T47D (cell line): ENCODE measurements around the gene RARA.
A peak's percentile ranks its signal among the peaks of the same experiment; 100 is the strongest.

Source experiments
- DNase-seq, 2 experiments: peaks; one replicate each; pipeline versions ENCODE4 v3.0.0 to v3.0.0-alpha.2; 2011 to 2012; ENCODE audit warnings: low read depth in 1 of 2, low spot score in 1 of 2
- JUND ChIP-seq: IDR thresholded peaks from 2 replicates; pipeline ENCODE4 v1.6.1; 2012; ENCODE audit warnings: low read depth
- in situ Hi-C: cut with HindIII; loops from 2 replicates; pipeline ENCODE4 v1.10.0; 2016; ENCODE audit warnings: low sequenced_read_pairs, low pct_unique_long_range_greater_than_20kb

Gene RARA

DNA sequence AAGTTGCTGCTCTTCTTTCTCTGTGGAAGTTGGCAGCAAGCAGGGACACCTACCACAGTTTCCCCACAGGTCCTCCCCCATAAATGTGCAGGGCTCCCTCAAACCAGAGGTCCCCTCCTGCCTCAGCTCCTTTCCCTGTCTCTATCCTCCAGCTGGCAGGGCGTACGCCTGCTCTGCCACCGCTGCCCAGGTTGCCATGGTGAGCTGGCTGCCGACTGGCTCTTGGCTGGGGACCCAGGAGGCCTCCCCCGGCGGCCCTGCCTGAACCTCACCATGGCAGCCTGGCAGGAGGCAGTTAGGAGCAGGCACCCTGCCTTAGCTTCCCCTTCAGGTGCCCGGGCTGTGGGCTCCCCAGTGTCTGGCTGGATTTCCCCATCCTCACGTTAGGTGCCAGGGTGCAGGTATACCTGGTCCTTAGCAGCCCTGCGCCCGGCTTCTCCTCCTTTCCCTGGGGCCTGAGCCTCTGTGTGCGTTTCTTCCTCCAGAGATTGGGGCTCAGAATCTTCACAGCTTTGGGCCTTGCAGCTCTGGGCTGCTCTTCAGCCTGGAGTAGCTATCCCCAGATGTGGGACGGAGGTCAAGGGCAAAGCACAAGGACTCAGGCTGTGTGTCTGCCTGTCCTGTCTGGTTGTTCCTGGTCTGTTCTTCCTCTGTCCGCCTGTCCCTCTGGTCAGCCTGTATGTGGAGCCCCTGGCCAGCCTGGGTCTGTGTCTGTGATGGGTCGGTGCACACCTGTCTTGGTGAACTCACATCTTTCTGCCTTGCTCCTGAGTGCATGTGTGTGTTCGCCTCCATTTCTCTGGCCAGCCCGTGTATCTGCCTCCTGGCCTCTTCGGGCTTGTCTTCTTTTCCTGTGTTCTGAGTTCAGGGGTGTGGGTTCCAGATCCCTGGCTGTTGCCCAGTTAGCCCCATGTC lies 39.8 kb downstream of the RARA start:
- in situ Hi-C loops: no loop called here
- no peak for DNase-seq
- no peak for TF ChIP-seq JUND

DNA sequence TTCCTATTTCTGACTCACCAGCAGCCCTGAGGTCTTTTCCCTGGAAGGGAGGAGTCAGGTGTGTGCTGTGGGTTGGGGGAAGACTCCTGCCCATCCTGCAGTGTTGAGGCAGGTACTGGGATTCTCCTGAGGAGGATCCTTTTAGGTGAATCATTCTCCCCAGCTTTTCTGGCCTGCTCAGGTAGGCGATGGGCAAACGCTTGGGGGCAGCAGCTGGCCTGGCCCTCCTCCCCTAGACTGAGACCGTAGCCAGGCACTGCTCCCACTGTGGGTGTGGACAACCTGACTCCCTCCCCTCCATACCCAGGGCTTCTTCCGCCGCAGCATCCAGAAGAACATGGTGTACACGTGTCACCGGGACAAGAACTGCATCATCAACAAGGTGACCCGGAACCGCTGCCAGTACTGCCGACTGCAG lies 40.5 kb downstream of the RARA start:
- no peak for DNase-seq
- no peak for TF ChIP-seq JUND
- in situ Hi-C loops: no loop called here

DNA sequence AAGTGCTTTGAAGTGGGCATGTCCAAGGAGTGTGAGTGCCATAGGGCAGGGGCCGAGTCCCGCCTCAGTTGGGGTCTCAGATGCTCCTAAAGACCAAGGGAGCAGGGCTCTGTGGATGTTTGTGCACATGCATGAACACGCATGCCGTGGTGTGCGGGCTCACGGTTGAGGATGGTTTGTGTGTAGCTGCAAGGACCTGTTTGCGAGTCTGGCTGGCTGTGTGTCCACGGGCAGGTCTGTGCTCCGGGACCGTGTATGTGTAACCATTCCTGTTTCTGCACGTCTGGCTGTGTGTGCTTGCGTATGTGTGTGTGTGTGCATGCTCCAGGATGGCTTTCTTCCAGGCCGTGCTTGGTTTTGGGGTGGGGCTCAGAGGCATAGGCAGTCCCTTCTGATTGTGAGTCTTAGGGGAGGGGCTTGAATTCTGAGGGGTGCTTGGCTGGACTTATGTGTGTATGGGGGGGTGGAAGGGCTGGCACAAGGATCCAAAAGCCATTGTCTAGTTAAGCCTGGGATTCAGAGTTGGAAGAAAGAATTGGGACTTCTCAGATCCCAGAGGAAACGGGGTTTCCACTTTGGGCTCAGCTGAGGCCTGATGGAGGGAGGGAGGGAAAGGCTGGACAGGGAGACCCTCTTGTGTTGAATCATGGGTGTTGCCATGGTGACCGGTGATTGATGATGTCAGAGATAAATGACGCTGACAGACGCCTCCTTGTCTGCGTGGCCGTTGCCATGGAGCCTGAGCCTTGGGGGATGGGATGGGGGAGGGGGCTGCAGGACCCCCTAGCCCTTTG lies 41.1 kb downstream of the RARA start:
- no peak for DNase-seq
- no peak for TF ChIP-seq JUND
- in situ Hi-C loops: no loop called here

DNA sequence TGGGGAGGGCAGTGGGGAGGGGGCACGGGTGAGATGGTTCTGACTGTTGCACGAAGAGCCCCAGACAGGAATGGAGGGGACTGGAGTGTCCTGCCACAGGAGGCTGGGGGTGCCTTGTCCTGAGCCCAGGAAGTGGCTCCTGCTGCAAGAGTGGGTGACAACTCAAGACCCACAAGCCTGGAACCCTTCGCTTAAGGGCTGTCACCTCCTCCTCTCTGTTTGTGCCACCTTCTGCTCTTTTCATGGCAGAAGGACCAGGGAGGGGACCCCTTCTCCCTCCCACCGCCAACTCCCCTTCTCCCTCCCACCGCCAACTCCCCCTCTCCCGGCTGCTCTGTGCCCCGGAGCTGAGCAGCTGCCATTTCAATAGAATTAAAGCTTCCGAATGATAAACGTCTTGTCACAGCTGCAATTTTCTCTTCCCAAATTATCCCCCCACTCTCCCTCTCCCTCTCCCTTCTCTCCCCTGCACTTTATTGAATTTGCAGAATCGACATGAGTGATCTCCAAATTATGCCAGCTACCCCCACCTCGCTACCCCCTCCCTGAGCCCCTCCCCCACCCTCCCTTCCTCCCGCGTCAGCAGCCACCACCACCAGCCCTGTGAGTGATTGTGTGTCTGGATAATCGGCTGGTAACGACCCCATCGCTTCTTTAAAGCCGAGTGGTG lies 41.8 kb downstream of the RARA start:
- no peak for TF ChIP-seq JUND
- DNase-seq: no peak
- in situ Hi-C loops: no loop called here

DNA sequence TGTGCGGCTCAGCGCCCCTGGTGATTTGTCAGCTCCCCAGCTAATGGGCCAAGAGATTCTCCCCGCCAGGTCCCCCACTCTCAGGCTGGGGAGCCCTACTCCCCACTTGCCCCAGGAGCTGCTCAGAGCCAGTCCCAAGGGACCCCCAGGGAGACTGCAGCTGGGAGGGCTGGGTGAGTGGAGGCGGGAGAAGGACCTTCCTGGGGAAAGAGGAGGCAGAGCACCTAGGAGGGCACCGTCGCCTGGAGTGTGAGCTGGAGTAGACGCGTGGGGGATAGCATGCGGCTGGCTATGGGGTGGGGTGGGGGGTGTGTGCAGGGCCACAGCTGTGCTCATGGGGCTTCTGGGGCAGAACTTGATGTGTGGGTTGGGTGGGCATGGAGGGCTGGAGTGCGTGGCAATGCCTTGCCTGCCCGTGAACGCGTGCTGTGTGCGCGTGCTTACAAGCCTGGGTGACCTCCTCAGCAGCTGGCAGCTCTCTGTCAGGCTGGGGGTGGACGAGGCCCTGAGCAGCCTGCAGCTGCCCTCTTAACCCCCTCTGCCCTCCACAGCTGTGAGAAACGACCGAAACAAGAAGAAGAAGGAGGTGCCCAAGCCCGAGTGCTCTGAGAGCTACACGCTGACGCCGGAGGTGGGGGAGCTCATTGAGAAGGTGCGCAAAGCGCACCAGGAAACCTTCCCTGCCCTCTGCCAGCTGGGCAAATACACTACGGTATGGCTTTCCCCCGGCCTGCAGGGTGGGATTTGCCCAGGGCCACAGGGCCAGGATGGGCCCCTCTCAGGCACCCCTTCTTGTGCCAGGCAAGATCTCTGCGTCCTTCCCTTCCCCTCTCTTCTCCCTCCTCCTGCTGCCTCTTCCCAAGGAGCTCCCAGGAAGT lies 42.6 kb downstream of the RARA start:
- TF ChIP-seq JUND: no peak
- no peak for DNase-seq
- in situ Hi-C loops: no loop called here

DNA sequence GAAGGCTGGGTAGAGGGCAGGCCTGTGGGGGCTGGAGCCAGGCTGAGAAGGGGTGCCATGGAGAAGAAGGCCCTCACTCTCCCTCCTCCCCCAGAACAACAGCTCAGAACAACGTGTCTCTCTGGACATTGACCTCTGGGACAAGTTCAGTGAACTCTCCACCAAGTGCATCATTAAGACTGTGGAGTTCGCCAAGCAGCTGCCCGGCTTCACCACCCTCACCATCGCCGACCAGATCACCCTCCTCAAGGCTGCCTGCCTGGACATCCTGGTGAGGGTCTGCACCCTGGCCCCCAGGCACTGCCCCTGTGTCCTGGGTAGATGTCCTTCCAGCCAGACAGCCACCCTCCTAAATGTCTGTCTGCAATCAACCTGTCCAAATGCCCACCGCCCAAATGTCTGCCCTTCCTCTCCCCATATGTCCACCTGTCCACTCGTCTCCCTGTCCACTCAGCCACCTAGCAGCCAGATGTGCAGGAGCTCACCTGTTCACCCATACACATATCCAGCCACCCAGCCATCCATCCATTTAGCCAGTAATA lies 43.3 kb downstream of the RARA start:
- DNase-seq: no peak
- TF ChIP-seq JUND: no peak
- in situ Hi-C loops: no loop called here

DNA sequence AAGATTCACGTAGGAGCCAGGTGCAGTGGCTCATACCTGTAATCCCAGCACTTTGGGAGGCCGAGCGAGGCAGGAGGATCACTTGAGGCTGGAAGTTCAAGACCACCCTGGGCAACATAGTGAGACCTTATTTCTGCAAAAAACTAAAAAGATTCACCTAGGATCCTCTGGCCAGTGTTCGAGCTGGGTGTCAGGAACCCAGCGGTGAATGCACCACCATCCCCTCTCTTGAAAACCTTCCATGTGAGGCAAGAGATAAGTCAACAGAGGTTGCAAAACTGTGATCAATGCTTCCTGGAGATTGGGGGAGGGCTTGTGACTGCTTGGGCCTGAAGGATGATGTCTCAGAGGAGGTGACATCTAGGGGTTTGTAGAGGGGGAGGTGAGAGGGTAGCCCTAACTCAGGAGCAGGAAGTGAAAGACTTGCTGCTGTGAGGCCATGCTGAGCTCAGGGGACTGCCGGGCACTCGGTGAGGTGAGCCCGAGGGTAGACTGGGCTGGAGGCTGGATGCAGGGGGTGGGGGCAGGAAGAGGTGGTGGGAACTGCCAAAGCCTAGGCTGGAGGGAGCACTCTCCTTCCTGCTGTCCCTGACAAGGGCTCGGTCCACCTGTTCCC lies 43.9 kb downstream of the RARA start:
- TF ChIP-seq JUND: no peak
- DNase-seq: no peak
- in situ Hi-C loops: no loop called here

DNA sequence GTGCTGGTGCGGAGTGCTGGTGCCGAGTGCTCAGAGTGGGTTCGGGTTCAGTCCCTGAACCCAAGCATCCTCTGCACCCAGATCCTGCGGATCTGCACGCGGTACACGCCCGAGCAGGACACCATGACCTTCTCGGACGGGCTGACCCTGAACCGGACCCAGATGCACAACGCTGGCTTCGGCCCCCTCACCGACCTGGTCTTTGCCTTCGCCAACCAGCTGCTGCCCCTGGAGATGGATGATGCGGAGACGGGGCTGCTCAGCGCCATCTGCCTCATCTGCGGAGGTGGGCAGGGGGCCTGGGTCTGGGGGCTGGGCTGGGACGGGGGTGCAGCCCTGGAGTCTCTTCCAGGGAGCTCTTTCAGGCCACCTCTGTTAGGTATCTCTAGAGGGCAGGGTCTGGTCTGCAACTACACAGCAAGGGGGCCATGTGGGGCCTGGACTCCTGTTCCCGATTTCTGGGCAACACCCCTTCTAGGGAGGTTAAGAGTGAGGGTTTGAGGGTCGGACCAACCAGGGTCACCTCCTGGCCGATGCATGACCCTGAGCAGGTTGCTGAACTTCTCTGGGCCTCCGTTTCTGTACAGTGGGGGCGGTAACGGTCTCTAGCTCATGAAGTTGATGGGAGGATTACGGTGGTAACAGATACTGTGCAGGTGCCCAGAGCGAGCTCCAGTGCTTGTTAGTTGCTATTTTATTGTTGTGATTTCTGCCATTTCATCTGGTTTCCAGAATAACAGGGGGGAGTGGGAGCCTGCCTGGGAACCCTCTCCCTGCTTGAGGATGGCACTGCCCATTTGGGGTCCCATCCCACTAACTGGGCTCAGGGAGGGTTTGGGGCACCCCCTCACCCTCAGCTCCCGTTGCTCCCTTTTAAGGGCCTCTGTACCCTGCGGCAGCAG lies 45.5 kb downstream of the RARA start:
- in situ Hi-C loops: no loop called here
- TF ChIP-seq JUND: no peak
- DNase-seq: no peak

DNA sequence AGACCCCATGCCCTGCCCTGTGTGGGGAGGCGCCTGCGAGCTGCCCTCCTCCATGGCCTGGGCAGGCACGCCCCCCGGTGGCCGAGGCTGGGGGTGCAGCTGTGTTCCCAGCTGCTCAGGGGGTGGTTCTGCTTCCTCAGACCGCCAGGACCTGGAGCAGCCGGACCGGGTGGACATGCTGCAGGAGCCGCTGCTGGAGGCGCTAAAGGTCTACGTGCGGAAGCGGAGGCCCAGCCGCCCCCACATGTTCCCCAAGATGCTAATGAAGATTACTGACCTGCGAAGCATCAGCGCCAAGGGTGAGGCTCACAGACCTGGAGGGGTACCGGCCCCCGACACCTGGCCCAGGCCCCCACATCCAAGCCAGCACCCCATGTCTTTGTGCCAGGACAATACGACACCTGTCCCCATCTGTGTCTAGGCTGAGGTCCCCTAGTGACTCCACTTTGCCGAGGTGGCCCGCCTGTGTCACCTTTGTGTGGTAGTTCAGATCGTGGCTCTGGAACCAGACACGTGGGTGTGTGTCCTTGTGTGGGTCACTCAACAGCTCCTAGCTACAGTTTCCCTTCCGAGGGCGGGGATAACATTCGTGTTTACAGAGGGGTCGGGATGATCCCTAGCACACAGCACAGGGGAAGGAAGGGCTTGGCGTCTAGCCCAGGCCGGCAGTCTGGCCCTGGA lies 46.3 kb downstream of the RARA start:
- DNase-seq: peak; percentile 72 to 90
- TF ChIP-seq JUND: no peak
- in situ Hi-C loops: no loop called here
